Kidney epithelial cell (primary cell): ENCODE results near the gene RUNX1. TPM values are rescaled to one million over a fixed set of nuclear protein-coding genes. Genes with fewer than 3 reads are reported as not detected.
A peak's percentile ranks its signal among the peaks of the same experiment; 100 is the strongest.

Experiments
- DNase-seq: peaks from one replicate; pipeline ENCODE4 v3.0.0-alpha.2; 2010; ENCODE audit warnings: low read depth
- H3K27me3 ChIP-seq: 2 replicates; pipeline ENCODE4 v1.6.0; 2011; ENCODE audit warnings: low read length; ENCODE audit not compliant: control insufficient read depth, insufficient read depth
- H3K36me3 ChIP-seq: 2 replicates; pipeline ENCODE4 v1.5.1; 2011; ENCODE audit warnings: low read length; ENCODE audit not compliant: control insufficient read depth, insufficient read depth
- H3K4me3 ChIP-seq: 2 replicates; pipeline ENCODE4 v1.5.1; 2011; ENCODE audit warnings: low read depth, mild to moderate bottlenecking, control low read depth, low read length
- total RNA-seq: library from RNA; depleted of rRNA; stranded (reverse); fragments of >200 nt; gene quantifications from 2 replicates; pipeline ENCODE4 v1.2.3, GENCODE V29; 2015
- TF ChIP-seq, protein P1 (sequence below): IDR thresholded peaks from 2 replicates; pipeline ENCODE4 v1.5.1; 2011; ENCODE audit warnings: mild to moderate bottlenecking, moderate library complexity, low read length, control low read depth, inconsistent platforms; ENCODE audit not compliant: insufficient read depth, poor library complexity, severe bottlenecking

RUNX1 gene
- total RNA-seq, 1 donor from 2014 or later, result 43.0 TPM

DNA sequence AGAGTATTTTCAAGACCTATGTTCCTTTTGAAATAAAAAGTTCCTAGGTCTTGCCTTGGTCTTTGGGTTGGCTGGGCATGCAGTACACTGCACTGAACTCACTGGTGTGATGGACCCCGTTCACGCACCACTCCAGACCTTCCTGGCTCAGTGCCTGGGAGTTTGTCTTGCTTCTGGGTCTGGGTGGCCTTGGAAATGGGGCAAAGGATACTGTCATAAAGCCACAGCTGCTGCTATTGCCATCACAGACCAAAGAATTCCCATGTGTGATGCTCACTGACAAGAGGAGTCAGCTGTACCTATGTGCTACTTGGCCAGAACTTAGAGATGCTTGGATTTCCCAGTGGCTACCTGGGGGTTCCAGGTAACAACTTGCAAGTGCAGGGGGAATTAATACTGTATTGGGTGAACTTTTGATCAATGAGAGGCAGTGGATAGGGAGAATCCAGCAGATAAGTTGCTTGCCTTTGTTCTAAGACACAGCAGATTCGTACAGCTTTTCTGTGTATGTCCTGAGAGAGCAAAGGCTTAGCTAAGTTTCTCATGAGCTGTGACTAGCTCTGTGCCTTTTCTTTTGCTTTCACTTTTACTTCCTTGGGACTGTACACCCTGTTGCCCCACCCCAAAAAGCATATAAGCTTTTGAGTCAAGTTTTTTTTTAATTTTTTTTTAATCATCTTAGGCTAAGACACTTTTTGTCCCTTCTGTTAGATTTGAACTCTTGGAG lies 115.3 kb downstream of the RUNX1 start:
- Histone ChIP-seq H3K4me3 (no peak overlapping the region), H3K36me3 (no peaks in the 10 kb centered on the region), H3K27me3 (no peaks in the 10 kb centered on the region)
- TF ChIP-seq, protein P1, sequence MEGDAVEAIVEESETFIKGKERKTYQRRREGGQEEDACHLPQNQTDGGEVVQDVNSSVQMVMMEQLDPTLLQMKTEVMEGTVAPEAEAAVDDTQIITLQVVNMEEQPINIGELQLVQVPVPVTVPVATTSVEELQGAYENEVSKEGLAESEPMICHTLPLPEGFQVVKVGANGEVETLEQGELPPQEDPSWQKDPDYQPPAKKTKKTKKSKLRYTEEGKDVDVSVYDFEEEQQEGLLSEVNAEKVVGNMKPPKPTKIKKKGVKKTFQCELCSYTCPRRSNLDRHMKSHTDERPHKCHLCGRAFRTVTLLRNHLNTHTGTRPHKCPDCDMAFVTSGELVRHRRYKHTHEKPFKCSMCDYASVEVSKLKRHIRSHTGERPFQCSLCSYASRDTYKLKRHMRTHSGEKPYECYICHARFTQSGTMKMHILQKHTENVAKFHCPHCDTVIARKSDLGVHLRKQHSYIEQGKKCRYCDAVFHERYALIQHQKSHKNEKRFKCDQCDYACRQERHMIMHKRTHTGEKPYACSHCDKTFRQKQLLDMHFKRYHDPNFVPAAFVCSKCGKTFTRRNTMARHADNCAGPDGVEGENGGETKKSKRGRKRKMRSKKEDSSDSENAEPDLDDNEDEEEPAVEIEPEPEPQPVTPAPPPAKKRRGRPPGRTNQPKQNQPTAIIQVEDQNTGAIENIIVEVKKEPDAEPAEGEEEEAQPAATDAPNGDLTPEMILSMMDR, result no peak
- no peak for DNase-seq

GRCh38 chr21:34932233-34932632 lies 116.9 kb downstream of the RUNX1 start:
- Histone ChIP-seq H3K36me3 (no peaks in the 10 kb centered on the region), H3K4me3 (no peak overlapping the region), H3K27me3 (no peaks in the 10 kb centered on the region)
- DNase-seq, result no peak
- TF ChIP-seq, protein P1, result no peak

DNA sequence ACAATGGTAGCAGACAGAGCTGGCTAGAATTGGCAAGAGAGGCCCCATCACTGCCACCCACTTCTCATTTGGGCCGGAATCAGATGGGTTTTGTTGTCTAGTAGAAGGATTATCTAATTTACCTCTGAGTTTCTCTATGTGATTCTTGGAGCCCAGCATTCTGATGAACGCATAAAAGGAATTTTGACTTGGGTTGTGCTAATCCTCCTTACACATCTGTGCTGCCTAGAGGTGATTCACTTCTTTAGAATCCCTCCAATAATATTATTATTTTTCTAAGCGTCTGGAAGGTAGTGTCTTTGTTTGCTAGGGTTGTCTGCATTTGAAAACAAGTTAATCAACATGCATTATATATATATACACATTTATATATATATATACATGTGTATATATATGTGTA lies 118.1 kb downstream of the RUNX1 start:
- peak; percentile 37 for DNase-seq
- Histone ChIP-seq H3K36me3 (no peaks in the 10 kb centered on the region), H3K4me3 (no peak overlapping the region), H3K27me3 (no peaks in the 10 kb centered on the region)
- TF ChIP-seq, protein P1, result no peak

DNA sequence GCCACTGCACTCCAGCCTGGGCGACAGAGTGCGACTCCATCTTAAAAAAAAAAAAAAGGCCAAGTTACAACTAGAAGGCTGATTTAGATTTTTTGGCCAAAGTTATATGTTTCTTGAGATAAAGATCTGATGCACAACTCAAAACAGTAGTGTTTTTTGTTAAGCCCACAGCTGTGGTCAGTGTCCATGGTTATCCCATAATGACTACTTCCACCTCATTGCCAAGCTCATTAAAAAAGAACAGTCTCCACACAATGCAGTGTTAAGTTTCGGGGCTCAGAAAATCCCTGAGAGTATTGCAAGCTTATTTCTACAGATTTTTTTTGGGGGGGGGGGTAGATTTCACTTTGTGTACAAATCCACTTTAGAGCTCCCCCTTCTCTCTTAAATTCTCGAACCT lies 120.5 kb downstream of the RUNX1 start:
- Histone ChIP-seq H3K36me3 (no peaks in the 10 kb centered on the region), H3K27me3 (no peaks in the 10 kb centered on the region), H3K4me3 (no peak overlapping the region)
- no peak for DNase-seq
- TF ChIP-seq, protein P1, result no peak

DNA sequence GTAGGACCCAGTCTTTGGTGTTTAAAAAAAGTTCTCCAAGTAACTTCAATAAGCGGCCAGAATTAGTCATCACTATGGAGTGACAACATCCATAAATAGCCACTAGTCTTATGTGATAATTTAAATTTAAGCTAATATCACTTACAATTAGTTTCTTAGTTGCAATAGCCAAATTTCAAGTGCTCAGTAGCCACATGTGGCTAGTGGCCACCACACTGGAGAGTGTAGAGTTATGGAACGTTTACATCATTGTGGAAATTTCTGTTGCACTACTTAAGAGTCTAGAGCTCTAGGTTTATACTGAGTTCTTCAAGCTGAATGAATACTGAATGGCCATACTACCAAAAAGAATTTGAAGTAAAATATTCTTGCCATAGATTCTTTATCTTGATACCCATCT lies 121.1 kb downstream of the RUNX1 start:
- H3K4me3 ChIP-seq, result no peak overlapping the region
- TF ChIP-seq, protein P1, result no peak
- no peak for DNase-seq
- H3K27me3 ChIP-seq, result no peaks in the 10 kb centered on the region
- H3K36me3 ChIP-seq, result no peaks in the 10 kb centered on the region
